GM21619 (cell line): ENCODE results near the gene PARVA.
"Not testable (repeated sequence)": the region's sequence is repeated elsewhere in the genome, so short reads cannot be mapped to it uniquely, and the experiment has no call there.

Experiments used
- ATAC-seq: cut with Tn5 transposase; IDR thresholded peaks from one replicate; pipeline ENCODE4 v1.9.1; 2021; ENCODE audit not compliant: unreplicated experiment

The PARVA gene, protein sequence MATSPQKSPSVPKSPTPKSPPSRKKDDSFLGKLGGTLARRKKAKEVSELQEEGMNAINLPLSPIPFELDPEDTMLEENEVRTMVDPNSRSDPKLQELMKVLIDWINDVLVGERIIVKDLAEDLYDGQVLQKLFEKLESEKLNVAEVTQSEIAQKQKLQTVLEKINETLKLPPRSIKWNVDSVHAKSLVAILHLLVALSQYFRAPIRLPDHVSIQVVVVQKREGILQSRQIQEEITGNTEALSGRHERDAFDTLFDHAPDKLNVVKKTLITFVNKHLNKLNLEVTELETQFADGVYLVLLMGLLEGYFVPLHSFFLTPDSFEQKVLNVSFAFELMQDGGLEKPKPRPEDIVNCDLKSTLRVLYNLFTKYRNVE

DNA sequence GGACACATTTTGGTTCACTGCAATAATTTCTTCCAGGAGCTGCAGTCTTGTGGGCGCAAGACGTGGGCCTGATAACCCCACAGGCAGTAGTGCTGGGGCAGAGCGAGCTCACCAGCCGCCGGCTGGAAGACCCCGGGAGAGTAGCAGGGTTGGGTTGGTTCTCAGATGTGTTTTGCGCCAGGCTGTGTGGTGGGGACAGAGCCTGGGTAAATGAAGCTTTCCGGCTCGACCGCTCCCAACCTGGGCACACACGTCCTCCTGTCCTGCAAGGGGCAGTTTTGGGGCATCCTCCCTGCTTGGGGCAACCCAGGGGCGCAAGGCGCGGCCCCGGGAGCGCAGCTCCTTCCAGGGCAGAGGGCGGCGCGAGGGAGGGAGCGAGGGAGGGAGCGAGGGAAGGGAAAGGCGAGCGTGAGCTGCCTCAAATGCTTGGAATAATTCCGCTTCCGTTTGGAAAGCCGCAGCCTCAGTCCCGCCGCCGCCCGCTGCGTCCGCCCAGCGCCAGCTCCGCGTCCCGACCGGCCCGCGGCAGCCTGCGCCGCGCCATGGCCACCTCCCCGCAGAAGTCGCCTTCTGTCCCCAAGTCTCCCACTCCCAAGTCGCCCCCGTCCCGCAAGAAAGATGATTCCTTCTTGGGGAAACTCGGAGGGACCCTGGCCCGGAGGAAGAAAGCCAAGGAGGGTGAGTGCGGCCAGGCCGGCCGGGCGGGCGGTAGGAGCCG lies at the start of gene PARVA:
Gene PARVA, plus strand, starts transcription at position 466 of the 718 bp plus-strand sequence. Its CDS starts 77 bp downstream, at position 543.
- no peak for ATAC-seq

GRCh38 chr11:12329169-12329568 lies 48.2 kb upstream of the PARVA start:
- ATAC-seq: no peak

DNA sequence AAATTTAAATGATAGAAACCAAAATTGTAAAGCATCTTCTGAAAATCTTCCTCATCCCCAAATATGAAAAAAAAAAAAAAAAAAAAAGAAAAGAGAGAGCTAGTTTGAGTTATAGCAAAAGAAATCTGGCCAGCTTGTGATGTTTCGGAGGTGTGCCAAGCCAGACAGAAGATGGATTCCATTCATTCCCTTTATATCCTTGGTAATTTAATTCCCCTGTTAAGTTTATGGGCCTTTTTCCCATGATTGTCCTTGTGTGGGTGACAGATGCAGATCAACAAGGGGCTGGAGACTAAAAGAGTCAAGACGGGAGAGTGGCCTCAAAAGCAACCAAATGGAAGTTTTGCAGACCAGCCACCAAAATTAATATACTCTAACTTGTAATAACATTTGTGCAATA lies 47.6 kb upstream of the PARVA start:
- ATAC-seq: no peak

GRCh38 chr11:12330485-12331231 lies 46.7 kb upstream of the PARVA start:
- no peak for ATAC-seq

GRCh38 chr11:12331239-12331874 lies 46.0 kb upstream of the PARVA start:
- no peak for ATAC-seq

DNA sequence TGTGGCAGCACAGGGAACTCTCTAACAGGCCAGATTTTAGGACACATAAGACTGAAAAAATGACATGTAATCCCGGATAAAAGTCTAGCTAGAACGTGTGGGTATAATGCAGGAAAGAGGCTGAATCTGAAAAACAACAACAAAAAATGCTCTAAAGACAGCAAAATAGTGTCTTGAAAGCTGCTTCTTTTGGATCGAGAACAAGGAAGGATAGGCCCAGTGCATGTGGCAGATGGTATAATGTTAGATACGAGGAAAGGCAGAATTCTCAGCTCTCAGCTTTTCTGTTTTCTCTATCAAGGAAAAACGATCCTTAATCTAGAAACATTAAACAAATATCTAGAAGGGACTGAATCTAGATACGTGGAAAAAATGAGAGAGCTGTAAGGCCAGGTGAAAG lies 33.8 kb upstream of the PARVA start:
- no peak for ATAC-seq

DNA sequence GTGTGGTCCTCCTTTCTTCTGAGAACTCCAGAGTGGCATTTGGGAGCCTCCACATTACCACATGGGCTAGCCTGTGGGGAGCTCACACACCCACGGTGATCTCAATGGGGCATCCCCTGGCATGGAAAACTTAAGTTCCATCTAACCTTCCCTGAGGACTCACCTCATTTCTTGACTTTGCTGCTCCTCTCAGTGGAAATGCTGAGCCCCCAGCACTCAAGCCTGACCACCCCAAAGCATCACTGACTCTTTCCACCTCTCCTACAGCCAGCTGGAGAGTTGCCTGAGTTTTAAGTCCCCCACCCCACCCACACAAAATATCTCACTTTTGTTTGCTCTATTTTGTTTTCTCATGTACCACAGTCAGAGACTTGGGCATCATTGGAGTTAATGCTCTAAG lies 23.8 kb upstream of the PARVA start:
- no peak for ATAC-seq

DNA sequence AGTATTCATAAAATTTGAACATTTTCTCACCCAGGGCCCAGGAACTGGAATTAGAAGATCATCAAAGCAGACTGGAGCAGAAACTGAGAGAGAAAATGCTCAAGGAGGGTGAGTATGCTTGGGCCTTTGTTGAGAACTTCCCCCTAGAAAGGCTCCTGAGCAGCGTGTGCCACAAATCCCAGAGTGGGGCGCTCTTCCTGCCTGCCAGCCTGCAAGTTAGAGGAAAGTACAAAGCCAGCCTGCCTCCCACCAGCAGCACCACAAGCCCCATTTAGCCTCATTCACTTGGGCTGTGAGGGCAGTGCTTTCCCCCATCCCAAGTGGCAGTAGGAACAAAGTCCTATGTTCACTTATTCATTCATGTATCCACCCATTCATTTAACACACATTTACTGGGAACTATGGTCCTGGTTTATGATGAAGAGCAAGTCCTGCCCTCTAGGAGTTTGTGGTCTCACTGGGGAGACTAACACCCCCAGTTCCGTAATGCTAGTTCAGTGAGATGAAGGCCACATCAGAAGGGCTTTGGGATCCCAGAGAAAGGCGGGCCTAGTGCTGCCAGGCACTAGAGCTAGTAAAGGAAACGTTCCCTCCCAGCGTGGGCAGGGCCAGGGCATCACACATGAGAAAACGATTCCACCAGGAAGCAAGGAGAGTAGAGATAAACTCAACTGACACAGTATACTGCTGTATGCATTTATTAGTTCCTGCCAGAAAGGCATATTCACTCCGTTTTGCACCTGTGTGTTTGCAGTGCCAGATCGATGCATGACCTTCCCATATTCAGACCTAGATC lies 22.4 kb upstream of the PARVA start:
- no peak for ATAC-seq

DNA sequence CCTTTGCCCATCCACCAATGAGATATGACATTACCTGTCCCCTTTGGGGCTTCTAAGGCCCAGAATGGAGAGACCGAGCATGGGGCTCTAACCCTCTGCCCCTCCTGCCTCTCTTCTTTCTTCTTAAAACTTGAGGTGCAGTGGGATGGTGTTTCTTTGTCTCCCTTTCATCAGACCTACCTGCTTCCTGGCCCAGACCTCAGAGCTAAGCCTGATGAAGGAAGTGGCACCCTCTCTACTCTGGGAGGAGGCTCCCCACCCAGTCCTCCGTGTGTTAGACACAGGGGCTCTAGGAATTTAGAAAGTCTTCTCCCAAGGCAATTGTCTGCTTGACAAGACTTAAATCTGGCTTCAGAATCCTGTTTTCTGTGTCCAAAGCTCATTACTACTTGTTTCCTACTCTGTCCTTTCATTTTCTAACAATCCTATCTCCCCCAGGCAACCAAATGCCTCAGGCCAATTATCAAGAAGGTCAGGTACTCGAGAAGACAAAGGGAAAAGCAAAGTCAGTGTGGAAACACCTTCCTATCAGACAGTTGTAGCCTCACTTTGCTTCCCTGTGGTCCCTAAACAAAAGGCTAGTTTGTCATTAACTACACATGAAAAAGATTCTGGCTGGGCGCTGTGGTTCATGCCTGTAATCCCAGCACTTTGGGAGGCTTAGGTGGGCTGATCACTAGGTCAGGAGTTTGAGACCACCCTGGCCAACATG lies 20.3 kb upstream of the PARVA start:
- ATAC-seq: no peak

DNA sequence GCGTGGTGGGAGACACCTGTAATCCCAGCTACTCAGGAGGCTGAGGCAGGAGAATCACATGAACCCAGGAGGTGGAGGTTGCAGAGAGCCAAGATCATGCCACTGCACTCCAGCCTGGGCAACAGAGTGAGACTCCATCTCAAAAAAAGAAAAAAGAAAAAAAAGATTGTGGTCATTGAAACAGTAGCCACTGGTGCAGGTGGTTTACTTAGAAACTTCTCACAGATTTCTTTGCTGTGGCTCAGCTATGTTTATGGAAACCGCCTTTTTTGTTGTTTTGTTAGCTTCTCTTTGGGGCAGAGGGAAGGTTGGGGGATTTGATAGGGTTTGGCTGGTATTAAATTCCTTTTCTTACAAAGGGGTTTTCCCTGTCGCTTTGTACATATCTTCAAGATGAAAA lies 19.7 kb upstream of the PARVA start:
- not testable (repeated sequence) for ATAC-seq

GRCh38 chr11:12358302-12359188 lies 18.8 kb upstream of the PARVA start:
- no peak for ATAC-seq

- ATAC-seq: no peak
Measured at GRCh38 chr11:12359761-12360160, 17.6 kb upstream of the PARVA start.

DNA sequence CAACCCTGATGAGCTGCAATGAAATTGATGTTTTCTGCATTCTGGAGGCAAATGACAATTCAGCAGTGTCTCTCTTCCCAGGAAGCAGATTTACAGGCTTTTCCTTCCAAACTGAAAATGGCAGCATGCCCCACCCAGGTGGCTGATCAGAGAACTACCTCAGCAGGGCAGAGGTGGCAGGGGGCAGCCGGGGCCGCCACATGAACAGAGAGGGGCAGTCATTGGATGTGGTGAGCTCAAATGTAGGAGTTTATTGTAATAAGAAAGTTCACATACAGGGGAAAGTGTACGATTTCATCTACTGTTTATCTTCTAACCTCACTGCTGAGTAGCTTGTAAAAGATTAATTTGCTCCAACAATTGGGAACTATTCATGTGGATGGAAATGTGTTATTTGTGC lies 15.7 kb upstream of the PARVA start:
- no peak for ATAC-seq

- no peak for ATAC-seq
Measured at GRCh38 chr11:12362857-12363256, 14.5 kb upstream of the PARVA start.

DNA sequence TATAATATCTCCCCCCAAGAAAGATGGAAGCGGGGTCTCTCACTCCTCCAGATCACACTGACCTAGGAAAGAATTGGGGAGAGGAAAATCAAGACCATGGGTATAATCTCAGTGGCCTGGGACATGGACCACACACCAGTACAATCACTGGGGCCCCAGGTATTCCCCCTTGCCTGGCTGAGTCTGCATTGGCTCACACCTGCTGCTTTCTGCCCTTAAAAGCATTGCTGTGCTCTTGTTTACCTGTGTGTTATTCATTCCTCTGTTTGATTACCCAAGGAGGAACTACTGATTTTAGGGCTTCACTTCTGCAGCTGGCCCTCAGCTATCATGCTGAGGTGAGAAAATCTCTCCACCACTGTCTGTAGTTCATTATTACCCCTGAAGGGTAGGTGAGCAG lies 14.0 kb upstream of the PARVA start:
- no peak for ATAC-seq

DNA sequence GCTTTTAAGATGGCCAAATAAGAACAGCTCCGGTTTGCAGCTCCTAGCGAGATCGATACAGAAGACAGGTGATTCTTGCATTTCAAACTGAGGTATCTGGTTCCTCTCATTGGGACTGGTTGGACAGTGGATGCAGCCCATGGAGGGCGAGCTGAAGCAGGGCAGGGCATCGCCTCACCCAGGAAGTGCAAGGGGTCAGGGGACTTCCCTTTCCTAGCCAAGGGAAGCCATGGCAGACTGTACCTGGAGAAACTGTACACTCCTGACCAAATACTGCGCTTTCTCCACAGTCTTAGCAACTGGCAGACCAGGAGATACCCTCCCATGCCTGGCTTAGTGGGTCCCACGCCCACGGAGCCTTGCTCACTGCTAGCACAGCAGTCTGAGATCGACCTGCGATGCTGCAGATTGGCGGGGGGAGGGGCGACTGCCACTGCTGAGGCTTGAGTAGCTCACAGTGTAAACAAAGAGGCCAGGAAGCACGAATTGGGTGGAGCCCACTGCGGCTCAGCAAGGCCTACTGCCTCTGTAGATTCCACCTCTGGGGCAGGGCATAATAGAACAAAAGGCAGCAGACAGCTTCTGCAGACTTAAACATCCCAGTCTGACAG lies 11.3 kb upstream of the PARVA start:
- not testable (repeated sequence) for ATAC-seq

- ATAC-seq: not testable (repeated sequence)
Measured at GRCh38 chr11:12367057-12367456, 10.3 kb upstream of the PARVA start.

- no peak for ATAC-seq
Measured at GRCh38 chr11:12372111-12372510, 5.3 kb upstream of the PARVA start.
